Naive thymus-derived CD4-positive, alpha-beta T cell (primary cell): ENCODE results near the gene CCDC66. TPM values are rescaled to one million over a fixed set of nuclear protein-coding genes. Genes with fewer than 3 reads are reported as not detected.

ENCODE experiments used
- ATAC-seq: fragments of 150-1000 bp; cut with Tn5 transposase; 2 replicates; pipeline ENCODE4 v1.10.0; 2021; ENCODE audit warnings: mild to moderate bottlenecking, moderate library complexity
- CTCF ChIA-PET: fragments of 350-600 bp; sonication (Branson Sonifier 250); formaldehyde crosslinking; loops from one replicate; lab custom pipeline; 2021; ENCODE audit warnings: antibody characterized with exemption; lab: Charles Lee
- POLR2A ChIA-PET: fragments of 350-600 bp; sonication (Branson Sonifier 250); formaldehyde crosslinking; loops from one replicate; lab custom pipeline; 2021; ENCODE audit warnings: antibody characterized with exemption, inconsistent platforms; lab: Charles Lee
- DNase-seq, 9 donors: peaks; one replicate each; pipeline versions ENCODE4 v3.0.0 to v3.0.0-alpha.2; 2020 to 2022; ENCODE audit warnings: mixed read lengths in 1 of 9
- H3K27ac ChIP-seq: one replicate; pipeline ENCODE4 v1.7.0; 2013; ENCODE audit warnings: mild to moderate bottlenecking, low read depth, low read length, moderate library complexity
- H3K27me3 ChIP-seq, 2 donors: one replicate each; pipeline ENCODE4 v1.7.0; 2013; ENCODE audit warnings: low read length in 2 of 2, mild to moderate bottlenecking in 2 of 2, moderate library complexity in 2 of 2; ENCODE audit not compliant: control insufficient read depth in 2 of 2, insufficient read depth in 2 of 2
- H3K36me3 ChIP-seq, 3 experiments: 1 replicate in 2 of 3; 2 replicates in 1 of 3; pipeline ENCODE4 v1.7.0; 2013; ENCODE audit warnings: low read length in 3 of 3, mild to moderate bottlenecking in 3 of 3, moderate library complexity in 1 of 3; ENCODE audit not compliant: insufficient read depth in 3 of 3, control insufficient read depth in 2 of 3
- H3K4me1 ChIP-seq, 2 donors: one replicate each; pipeline ENCODE4 v1.7.0; 2013; ENCODE audit warnings: low read length in 2 of 2, mild to moderate bottlenecking in 2 of 2, moderate library complexity in 1 of 2; ENCODE audit not compliant: control insufficient read depth in 2 of 2, insufficient read depth in 2 of 2
- H3K4me3 ChIP-seq: 2 replicates; pipeline ENCODE4 v1.7.0; 2013; ENCODE audit warnings: mild to moderate bottlenecking, low read length
- H3K9me3 ChIP-seq, 3 experiments: 1 replicate in 2 of 3; 2 replicates in 1 of 3; pipeline ENCODE4 v1.7.0; 2013; ENCODE audit warnings: low read length in 3 of 3; ENCODE audit not compliant: control insufficient read depth in 2 of 3
- H3K27ac Mint-ChIP-seq, 9 donors: one replicate each; pipeline ENCODE4 v1.8.0; 2020 to 2022; ENCODE audit warnings: mixed read lengths in 9 of 9, mild to moderate bottlenecking in 8 of 9, moderate library complexity in 5 of 9, inconsistent platforms in 2 of 9
- H3K27me3 Mint-ChIP-seq, 5 donors: one replicate each; pipeline ENCODE4 v1.8.0; 2021 to 2022; ENCODE audit warnings: mixed read lengths in 5 of 5, mild to moderate bottlenecking in 1 of 5
- H3K36me3 Mint-ChIP-seq, 5 donors: one replicate each; pipeline ENCODE4 v1.8.0; 2020 to 2022; ENCODE audit warnings: mixed read lengths in 5 of 5, mild to moderate bottlenecking in 3 of 5, inconsistent platforms in 1 of 5
- H3K4me1 Mint-ChIP-seq, 7 donors: one replicate each; pipeline ENCODE4 v1.8.0; 2020 to 2022; ENCODE audit warnings: mixed read lengths in 7 of 7, mild to moderate bottlenecking in 3 of 7, inconsistent platforms in 1 of 7
- H3K4me3 Mint-ChIP-seq, 10 donors: one replicate each; pipeline ENCODE4 v1.8.0; 2020 to 2022; ENCODE audit warnings: mild to moderate bottlenecking in 10 of 10, mixed read lengths in 10 of 10, moderate library complexity in 6 of 10, inconsistent platforms in 2 of 10
- H3K9me3 Mint-ChIP-seq, 11 donors: one replicate each; pipeline ENCODE4 v1.8.0; 2020 to 2022; ENCODE audit warnings: mixed read lengths in 11 of 11, mild to moderate bottlenecking in 4 of 11, inconsistent platforms in 1 of 11, moderate library complexity in 1 of 11
- intact Hi-C, 2 donors: fragments of 100-400 bp; cut with micrococcal nuclease; formaldehyde crosslinking; loops; one replicate each; pipeline ENCODE4 v1.15.1; 2023
- polyA plus RNA-seq, 2 donors: library from polyadenylated mRNA; unstranded; fragments of 300-500 nt; fragmentation: Illumina TruSeq; gene quantifications; one replicate each; pipeline ENCODE4 v1.2.3, GENCODE V29; 2021
- total RNA-seq, 6 experiments: library from RNA in 5 of 6; stranded (reverse) in 5 of 6; gene quantifications; 1 replicate in 5 of 6; 2 replicates in 1 of 6; pipeline ENCODE4 v1.2.3 and lab custom pipeline; 2021 to 2026

CCDC66 gene
- total and polyA plus RNA-seq, 7 experiments from 2014 or later: 20.9 to 115 (median 66.6) TPM

DNA sequence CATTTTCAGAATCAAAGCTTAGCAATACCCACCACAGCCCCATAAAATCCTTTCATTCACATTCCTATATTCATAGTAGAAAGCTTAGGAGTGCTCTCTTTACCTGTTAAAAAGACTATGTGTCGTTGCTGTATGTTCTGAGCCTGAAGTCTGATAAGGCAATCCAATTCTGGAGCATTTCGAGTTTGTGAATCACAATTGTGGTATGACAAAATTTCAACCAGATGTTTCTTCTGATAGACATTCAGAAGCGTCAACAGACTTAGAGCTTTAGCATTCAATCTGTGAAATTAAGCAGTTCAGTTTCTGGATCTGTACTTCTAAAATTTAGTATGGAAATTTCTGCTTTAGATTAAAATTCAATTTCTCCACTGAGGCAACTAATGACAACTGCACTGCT is 67.8 kb downstream of the CCDC66 start:
- Histone ChIP-seq H3K27ac (peak overlapping the region; percentile 14), H3K27me3 (no peaks in the 10 kb centered on the region), H3K36me3 (peaks cover 4 to 76% (median 26%) of the 10 kb centered on the region in 3 experiments), H3K9me3 (no peaks in the 10 kb centered on the region), H3K4me1 (no peaks in the 10 kb centered on the region), H3K4me3 (no peak overlapping the region)
- DNase-seq (no peak), ATAC-seq (no peak)
- Mint-ChIP-seq H3K36me3 (peaks cover 16 to 49% (median 36%) of the 10 kb centered on the region in 5 donors), H3K9me3 (no peaks in the 10 kb centered on the region), H3K27me3 (no peaks in the 10 kb centered on the region), H3K4me1 (peaks cover 3 to 26% (median 8%) of the 10 kb centered on the region in 7 donors), H3K4me3 (no peak overlapping the region), H3K27ac (peak overlapping the region in 7 of 9 donors; percentile 10 to 84 (median 22))
- ChIA-PET CTCF (interaction anchor here (1.7 kb wide), 1 partner anchor 66 kb away, joined by 3 read pairs; no protein-coding TSS in a partner anchor), POLR2A (interaction anchor here (0.6 to 1.5 kb wide), 4 partner anchors 12 to 63 kb away, joined by 3 to 5 read pairs (median 3); no protein-coding TSS in a partner anchor)
- intact Hi-C loops: loop anchor here in 1 of 2 donors (5.0 kb wide), 1 partner anchor 32 kb away; no protein-coding TSS in a partner anchor

GRCh38 chr3:56629047-56629446 is 72.1 kb downstream of the CCDC66 start:
- Mint-ChIP-seq H3K4me1 (peaks cover 0 to 22% (median 4%) of the 10 kb centered on the region in 7 donors), H3K27me3 (no peaks in the 10 kb centered on the region), H3K36me3 (peaks cover 4 to 40% (median 28%) of the 10 kb centered on the region in 5 donors), H3K4me3 (no peak overlapping the region), H3K9me3 (no peaks in the 10 kb centered on the region), H3K27ac (peak overlapping the region in 8 of 9 donors; percentile 65 to 87 (median 72))
- Histone ChIP-seq H3K9me3 (no peaks in the 10 kb centered on the region), H3K4me1 (no peaks in the 10 kb centered on the region), H3K4me3 (no peak overlapping the region), H3K27ac (no peak overlapping the region), H3K27me3 (no peaks in the 10 kb centered on the region), H3K36me3 (peaks cover 11 to 60% (median 15%) of the 10 kb centered on the region in 3 experiments)
- ATAC-seq (no peak), DNase-seq (no peak)
- ChIA-PET POLR2A (interaction anchor here (0.5 to 1.0 kb wide), 4 partner anchors 35 to 75 kb away, joined by 3 to 6 read pairs (median 3); no protein-coding TSS in a partner anchor), CTCF (interaction anchor here (0.5 to 1.4 kb wide), 3 partner anchors 19 to 924 kb away, joined by 3 to 4 read pairs (median 3); no protein-coding TSS in a partner anchor)
- intact Hi-C loops: loop anchor here in 1 of 2 donors (5.0 kb wide), 1 partner anchor 37 kb away; no protein-coding TSS in a partner anchor

DNA sequence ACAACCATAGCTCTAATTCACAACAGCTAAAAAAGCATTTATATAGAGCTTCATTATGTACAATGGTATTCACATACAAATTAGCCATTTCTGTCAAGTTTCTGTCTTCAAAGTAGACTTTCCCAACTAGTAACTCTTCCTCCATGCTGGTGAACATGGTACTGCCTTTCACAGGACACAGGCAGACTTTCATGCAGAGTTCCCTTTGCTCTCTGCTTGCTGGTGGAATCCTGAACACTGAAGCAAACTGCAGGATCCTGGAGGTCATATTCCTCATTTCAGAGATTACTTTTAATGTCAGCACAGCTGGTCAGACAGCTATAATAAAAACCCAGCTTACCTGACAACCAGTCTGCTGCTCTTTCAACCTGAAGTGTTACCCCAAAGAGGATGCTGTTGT is 72.5 kb downstream of the CCDC66 start:
- no peak overlapping the region for H3K4me3 Mint-ChIP-seq
- H3K36me3 ChIP-seq: peaks cover 11 to 56% (median 17%) of the 10 kb centered on the region in 3 experiments
- H3K9me3 Mint-ChIP-seq: no peaks in the 10 kb centered on the region
- intact Hi-C loops: loop anchor here in 1 of 2 donors (5.0 kb wide), 1 partner anchor 37 kb away; no protein-coding TSS in a partner anchor
- H3K27ac Mint-ChIP-seq: peak overlapping the region in 7 of 9 donors; percentile 65 to 87 (median 69)
- H3K4me1 ChIP-seq: no peaks in the 10 kb centered on the region
- no peak for ATAC-seq
- H3K27me3 Mint-ChIP-seq: no peaks in the 10 kb centered on the region
- no peaks in the 10 kb centered on the region for H3K27me3 ChIP-seq
- no peak overlapping the region for H3K4me3 ChIP-seq
- no peak for DNase-seq
- no peaks in the 10 kb centered on the region for H3K9me3 ChIP-seq
- H3K27ac ChIP-seq: no peak overlapping the region
- H3K36me3 Mint-ChIP-seq: peaks cover 4 to 36% (median 24%) of the 10 kb centered on the region in 5 donors
- peaks cover 0 to 18% (median 4%) of the 10 kb centered on the region in 7 donors for H3K4me1 Mint-ChIP-seq
- POLR2A ChIA-PET: interaction anchor here (0.6 to 1.0 kb wide), 3 partner anchors 36 to 44 kb away, joined by 3 to 6 read pairs (median 3); no protein-coding TSS in a partner anchor
- CTCF ChIA-PET: interaction anchor here (0.5 to 1.4 kb wide), 3 partner anchors 19 to 924 kb away, joined by 3 to 4 read pairs (median 3); no protein-coding TSS in a partner anchor

DNA sequence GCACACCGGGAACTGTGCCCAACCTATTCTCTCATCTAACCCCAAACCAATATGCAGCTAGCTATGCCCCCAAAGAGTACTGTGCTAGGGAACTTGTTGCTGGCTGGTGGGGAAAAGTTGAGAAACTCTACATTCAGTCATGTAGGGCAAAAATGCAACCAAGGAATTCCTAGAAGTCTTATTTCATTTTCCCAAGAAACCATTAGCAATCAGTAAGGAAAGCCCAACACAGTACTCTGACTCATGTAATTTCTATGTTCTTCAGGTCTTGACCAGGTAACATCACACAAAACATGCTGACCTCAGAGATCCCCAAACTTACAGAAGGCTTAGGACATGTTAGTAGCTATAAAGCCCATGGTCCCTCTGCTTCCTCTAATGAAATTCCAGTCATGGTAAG is 74.0 kb downstream of the CCDC66 start:
- POLR2A ChIA-PET: no interaction called here

GRCh38 chr3:56633181-56633580 is 76.2 kb downstream of the CCDC66 start:
- no peaks in the 10 kb centered on the region for H3K9me3 Mint-ChIP-seq
- Histone ChIP-seq H3K9me3 (no peaks in the 10 kb centered on the region), H3K27ac (no peak overlapping the region), H3K4me1 (no peaks in the 10 kb centered on the region), H3K36me3 (peaks cover 7 to 34% (median 13%) of the 10 kb centered on the region in 3 experiments), H3K4me3 (no peak overlapping the region), H3K27me3 (no peaks in the 10 kb centered on the region)
- intact Hi-C loops: no loop called here
- ATAC-seq (no peak), DNase-seq (no peak)
- H3K4me3 Mint-ChIP-seq: no peak overlapping the region
- H3K4me1 Mint-ChIP-seq: peaks cover 3 to 18% (median 8%) of the 10 kb centered on the region in 7 donors
- H3K36me3 Mint-ChIP-seq: peaks cover 9 to 39% (median 25%) of the 10 kb centered on the region in 5 donors
- no peaks in the 10 kb centered on the region for H3K27me3 Mint-ChIP-seq
- ChIA-PET POLR2A (interaction anchor here (0.7 to 1.3 kb wide), 2 partner anchors 11 to 49 kb away, joined by 3 to 5 read pairs; partner anchors contain the start of gene TASOR), CTCF (no interaction called here)
- H3K27ac Mint-ChIP-seq: peak overlapping the region in 4 of 9 donors; percentile 38 to 63 (median 52)

More for the DNA sequence above, 74.0 kb downstream of the CCDC66 start:
- Mint-ChIP-seq H3K27me3 (no peaks in the 10 kb centered on the region), H3K4me3 (no peak overlapping the region), H3K4me1 (peaks cover 3 to 19% (median 6%) of the 10 kb centered on the region in 7 donors), H3K9me3 (no peaks in the 10 kb centered on the region), H3K27ac (peak overlapping the region in 4 of 9 donors; percentile 26 to 81 (median 50)), H3K36me3 (peaks cover 4 to 39% (median 29%) of the 10 kb centered on the region in 5 donors)
- DNase-seq (no peak), ATAC-seq (no peak)
- H3K9me3 ChIP-seq: no peaks in the 10 kb centered on the region
- intact Hi-C loops: no loop called here
- CTCF ChIA-PET: interaction anchor here (1.2 kb wide), 1 partner anchor 74 kb away, joined by 3 read pairs; the partner anchor contains the start of gene CCDC66
- no peak overlapping the region for H3K4me3 ChIP-seq
- H3K27me3 ChIP-seq: no peaks in the 10 kb centered on the region
- no peaks in the 10 kb centered on the region for H3K4me1 ChIP-seq
- no peak overlapping the region for H3K27ac ChIP-seq
- H3K36me3 ChIP-seq: peaks cover 11 to 44% (median 11%) of the 10 kb centered on the region in 3 experiments

DNA sequence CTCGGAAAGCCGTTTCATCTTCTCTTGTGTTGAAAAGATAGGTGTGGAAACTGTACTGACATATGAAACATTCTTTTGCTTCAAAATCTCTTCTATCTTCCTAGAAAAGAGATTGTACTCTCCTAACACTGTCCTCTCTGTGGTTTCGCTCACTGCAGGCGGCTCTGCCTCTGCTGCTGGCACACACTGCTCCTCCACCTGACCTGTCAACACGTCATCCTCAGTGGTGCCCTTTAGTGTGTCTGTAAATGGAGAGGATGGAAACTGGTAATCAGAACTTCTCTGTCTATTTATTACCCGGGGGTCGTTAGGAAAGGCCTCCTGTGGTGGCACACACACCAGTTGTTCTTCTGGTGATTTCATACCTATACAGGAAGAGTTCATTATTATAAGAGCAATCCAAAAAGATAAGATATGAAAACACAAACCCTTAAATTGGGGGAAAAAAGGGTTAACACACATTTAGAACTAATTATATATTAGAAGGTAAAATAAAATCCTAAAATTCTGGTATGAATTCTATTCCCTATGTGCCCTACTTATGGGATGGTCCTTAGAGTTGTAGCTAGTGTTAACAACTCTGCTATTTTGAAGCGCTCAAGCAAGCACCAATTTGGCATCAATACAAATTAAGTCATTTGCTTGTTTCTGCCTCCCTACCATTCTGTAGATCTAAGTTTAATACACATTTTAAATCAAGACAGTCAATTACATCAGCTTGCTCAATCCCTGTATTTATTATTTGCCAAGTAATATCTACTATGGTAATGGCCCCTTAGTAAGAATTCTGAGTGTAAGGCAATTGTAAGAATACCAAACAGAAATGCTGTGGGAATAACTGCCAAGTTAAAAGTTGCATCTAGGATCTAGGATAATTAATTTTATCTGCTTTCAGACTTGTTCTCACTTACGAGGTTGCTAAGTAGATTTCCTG is 76.9 kb downstream of the CCDC66 start:
- Histone ChIP-seq H3K9me3 (no peaks in the 10 kb centered on the region), H3K36me3 (peaks cover 7 to 36% (median 16%) of the 10 kb centered on the region in 3 experiments), H3K27me3 (no peaks in the 10 kb centered on the region), H3K27ac (no peak overlapping the region), H3K4me3 (no peak overlapping the region), H3K4me1 (no peaks in the 10 kb centered on the region)
- ChIA-PET CTCF (interaction anchor here (0.5 kb wide), 1 partner anchor 41 kb away, joined by 4 read pairs; no protein-coding TSS in a partner anchor), POLR2A (interaction anchor here (0.7 to 1.3 kb wide), 2 partner anchors 12 to 49 kb away, joined by 3 to 5 read pairs; partner anchors contain the start of gene TASOR)
- ATAC-seq (no peak), DNase-seq (no peak)
- H3K36me3 Mint-ChIP-seq: peaks cover 11 to 43% (median 28%) of the 10 kb centered on the region in 5 donors
- peak overlapping the region in 7 of 9 donors; percentile 36 to 70 (median 61) for H3K27ac Mint-ChIP-seq
- H3K4me1 Mint-ChIP-seq: peaks cover 3 to 18% (median 9%) of the 10 kb centered on the region in 7 donors
- no peak overlapping the region for H3K4me3 Mint-ChIP-seq
- no peaks in the 10 kb centered on the region for H3K27me3 Mint-ChIP-seq
- intact Hi-C loops: no loop called here
- no peaks in the 10 kb centered on the region for H3K9me3 Mint-ChIP-seq
